Anterior cingulate cortex (tissue), 58 donors: ENCODE data around the gene SCN5A.

Experiments
- DNase-seq, 58 donors: peaks; one replicate each; lab custom pipeline; 2025; lab: John Stamatoyannopoulos, UW

SCN5A gene

DNA sequence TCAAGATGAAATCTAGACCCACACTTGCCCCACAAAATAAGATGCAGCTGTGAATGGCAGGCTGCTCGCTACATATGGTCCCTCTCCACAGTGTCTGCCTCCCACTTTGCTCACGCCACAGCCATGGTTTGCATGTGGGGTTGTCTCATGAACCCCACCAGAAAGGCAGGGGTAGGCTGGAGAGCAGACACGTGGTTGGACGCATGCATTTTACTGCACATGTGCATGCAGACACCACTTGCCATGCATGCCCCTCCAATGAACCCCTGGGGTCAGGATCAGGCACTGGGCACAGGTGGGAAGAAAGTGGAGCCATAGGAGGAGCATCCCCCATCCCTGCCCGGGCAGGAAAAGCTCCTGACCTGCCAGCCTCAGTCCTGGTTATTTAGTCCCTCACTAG lies 20.7 kb downstream of the SCN5A start:
- no peak for DNase-seq

DNA sequence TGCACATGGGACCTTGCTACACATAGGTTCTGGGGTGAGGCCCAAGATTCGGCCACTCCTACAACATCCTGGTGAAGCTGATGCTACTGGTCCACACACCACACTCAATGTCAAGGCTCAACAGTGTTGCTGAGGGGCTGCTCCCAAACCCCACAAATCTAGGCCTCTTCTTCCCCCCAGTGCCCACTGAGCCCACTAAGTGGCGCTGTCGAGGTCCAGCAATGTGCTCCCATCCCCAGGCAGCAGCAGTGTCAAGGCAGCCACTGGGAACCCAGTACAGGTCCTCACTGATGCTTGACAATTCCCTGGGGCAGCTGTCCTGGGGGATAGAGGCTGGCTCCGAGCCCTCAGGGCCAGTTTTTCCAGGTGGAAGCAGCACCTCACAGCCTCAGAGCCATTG lies 21.5 kb downstream of the SCN5A start:
- no peak for DNase-seq

DNA sequence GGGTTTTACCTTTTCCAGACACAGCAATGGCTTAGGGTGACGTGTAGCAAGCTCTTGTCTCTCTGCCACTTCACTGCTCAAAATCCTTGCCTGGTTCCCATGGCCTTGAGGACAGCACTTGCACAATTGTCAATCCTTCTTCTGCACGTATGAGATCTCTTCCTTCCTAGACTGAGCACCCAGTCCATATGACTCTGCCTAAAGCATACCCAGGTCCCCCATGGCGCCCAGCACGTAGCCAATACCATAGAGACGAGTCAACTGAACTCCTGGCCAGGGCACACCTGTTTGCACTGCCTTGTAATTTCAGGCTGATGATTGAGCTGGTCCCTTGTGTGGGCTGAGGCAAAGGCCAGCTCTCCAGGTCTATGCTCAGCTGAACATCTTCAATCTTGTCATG lies 23.3 kb downstream of the SCN5A start:
- no peak for DNase-seq

GRCh38 chr3:38623539-38623938 lies 25.9 kb downstream of the SCN5A start:
- no peak for DNase-seq

- no peak for DNase-seq
These were observed 27.2 kb downstream of the SCN5A start for GRCh38 chr3:38622336-38622735.

GRCh38 chr3:38620236-38620635 lies 29.3 kb downstream of the SCN5A start:
- DNase-seq: no peak

DNA sequence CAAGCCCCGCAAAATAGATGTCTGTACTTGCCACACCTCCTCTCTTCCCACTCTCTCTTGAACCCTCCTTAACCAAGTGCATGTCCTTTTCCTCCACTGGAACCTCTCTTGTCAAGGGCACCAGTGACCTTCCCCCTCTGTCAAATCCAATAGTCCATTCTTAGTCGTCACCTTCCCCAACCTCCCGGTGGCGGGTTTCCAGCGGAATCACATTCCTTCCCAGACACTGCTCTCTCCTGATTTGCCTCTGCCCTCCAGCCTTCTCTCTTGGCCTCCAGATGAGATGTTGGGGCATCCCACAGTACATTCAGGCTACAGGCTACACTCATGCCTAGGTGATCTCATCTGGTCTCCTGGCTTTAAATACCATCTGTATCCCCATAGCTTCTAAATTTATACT lies 31.1 kb downstream of the SCN5A start:
- no peak for DNase-seq

GRCh38 chr3:38617586-38617985 lies 31.9 kb downstream of the SCN5A start:
- DNase-seq: no peak

DNA sequence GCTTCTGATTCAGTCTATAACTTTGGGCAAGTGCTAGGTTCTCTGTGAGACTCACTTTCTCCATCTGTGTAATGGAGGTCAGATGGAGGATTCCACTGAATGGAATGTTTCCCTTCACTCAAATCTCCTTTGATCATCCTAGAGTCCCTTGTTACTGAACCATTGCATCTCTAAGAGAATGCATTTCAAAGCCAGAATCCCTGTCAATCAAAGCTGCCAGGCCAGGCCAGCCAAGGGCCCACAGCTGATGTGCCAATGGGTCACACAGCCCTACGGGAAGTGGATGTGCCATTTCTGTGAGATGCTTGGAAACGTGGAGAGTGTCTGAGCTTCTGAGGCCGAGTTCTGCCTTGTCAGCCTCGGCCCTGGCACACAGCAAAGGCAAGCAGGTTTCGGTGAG lies 32.4 kb downstream of the SCN5A start:
- no peak for DNase-seq

- DNase-seq: peak in 1 of 58 donors; percentile 19
These were observed 32.8 kb downstream of the SCN5A start for GRCh38 chr3:38616658-38617057.

- DNase-seq: no peak
These were observed 33.4 kb downstream of the SCN5A start for GRCh38 chr3:38616111-38616510.

GRCh38 chr3:38614651-38615352 lies 34.7 kb downstream of the SCN5A start:
- no peak for DNase-seq

GRCh38 chr3:38614091-38614490 lies 35.4 kb downstream of the SCN5A start:
- no peak for DNase-seq

- no peak for DNase-seq
These were observed 36.1 kb downstream of the SCN5A start for GRCh38 chr3:38613426-38613825.

- no peak for DNase-seq
These were observed 37.6 kb downstream of the SCN5A start for GRCh38 chr3:38611866-38612265.

DNA sequence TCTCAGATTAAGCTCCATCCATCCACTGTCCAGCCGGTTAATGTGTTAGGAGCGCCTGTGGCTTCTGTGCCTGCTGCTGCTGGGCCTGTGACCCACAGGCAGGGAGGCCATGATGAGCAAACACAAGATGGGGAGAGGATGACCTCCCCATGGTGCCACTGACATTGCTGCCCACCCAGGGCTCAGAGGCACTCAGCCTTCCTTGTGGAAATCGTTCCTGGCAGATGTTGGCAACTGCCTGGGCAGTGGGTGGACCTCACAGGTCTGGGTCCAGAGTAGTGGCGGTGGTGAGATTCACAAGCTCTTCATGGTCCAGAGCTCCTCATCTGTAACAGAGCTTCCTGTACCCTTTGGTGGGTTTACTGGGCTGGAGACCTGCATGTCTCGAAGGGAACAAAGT lies 38.6 kb downstream of the SCN5A start:
- no peak for DNase-seq

- no peak for DNase-seq
These were observed 39.1 kb downstream of the SCN5A start for GRCh38 chr3:38610436-38610835.

GRCh38 chr3:38609386-38610111 lies 39.9 kb downstream of the SCN5A start:
- no peak for DNase-seq

DNA sequence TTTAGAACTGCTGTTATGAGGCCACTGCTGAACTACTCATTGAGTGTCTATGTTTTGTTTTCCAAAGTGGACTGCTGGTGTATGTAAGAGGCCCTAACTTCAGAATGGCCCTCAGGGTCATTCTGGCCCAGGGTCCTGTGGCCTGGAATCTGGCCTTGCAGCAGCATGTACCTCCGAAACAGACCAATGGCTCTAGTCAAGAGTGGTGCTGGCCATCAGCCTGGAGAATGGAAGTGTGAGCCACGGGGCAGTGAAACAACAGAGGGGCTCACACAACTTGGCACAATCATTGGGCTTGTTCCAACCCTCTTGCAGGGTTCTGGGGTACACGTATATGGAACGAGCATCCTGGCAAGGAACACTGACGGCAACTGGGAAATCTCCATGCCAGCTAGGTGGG lies 40.5 kb downstream of the SCN5A start:
- no peak for DNase-seq

- no peak for DNase-seq
These were observed 41.3 kb downstream of the SCN5A start for GRCh38 chr3:38608086-38608775.

DNA sequence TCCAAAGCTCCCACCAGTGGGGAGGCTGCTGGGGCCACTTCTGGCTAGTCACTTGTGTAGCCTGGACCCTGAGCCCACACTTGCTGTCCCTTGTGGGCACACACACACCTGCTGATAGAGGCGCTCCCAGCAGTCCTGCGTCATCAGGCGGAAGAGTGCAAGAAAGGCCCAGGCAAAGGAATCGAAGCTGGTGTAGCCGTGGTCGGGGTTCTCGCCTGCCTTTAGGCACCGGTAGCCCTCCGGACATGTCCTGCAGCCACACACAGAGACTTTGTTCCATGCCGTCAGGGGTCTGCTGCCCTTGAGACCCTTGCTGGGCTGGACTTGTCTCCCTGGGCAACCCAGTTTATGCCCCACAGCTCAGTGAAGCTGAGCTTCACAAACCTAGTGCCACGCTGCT lies 42.9 kb downstream of the SCN5A start:
- no peak for DNase-seq

DNA sequence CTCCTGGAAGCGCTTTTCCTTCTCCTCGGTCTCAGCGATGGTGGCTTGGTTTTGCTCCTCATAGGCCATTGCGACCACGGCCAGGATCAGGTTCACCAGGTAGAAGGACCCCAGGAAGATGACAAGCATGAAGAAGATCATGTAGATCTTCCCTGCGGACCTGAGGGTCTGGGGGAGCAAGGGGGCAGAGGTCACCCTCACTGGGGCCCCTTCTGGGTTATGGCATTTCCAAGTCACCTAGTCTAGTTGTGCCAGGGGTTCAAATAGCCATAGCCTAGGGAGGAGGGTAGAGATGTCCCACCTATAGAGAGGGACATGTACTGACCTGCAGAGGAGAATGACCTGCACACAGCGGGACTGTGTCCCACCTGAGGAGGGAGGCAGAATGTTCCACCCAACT lies 43.5 kb downstream of the SCN5A start:
- no peak for DNase-seq
